DMS114 treated with DMSO at 0.1 percent for 48 hours (cell line): Measurements from ENCODE around the gene PPFIBP1.

Experiments
- DNase-seq: peaks from one replicate; lab custom pipeline; 2025; ENCODE audit not compliant: unreplicated experiment; lab: John Stamatoyannopoulos, UW

Gene PPFIBP1

GRCh38 chr12:27523642-27524493 lies at the start of gene PPFIBP1:
Gene PPFIBP1 (plus strand): TSS chr12:27524206. CDS start chr12:27633397, 109,191 bp downstream.
- DNase-seq, result peak; percentile 95

GRCh38 chr12:27474344-27474743 lies 49.7 kb upstream of the PPFIBP1 start:
- no peak for DNase-seq

GRCh38 chr12:27477049-27477448 lies 47.0 kb upstream of the PPFIBP1 start:
- no peak for DNase-seq

GRCh38 chr12:27478949-27479348 lies 45.1 kb upstream of the PPFIBP1 start:
- no peak for DNase-seq

GRCh38 chr12:27480016-27480415 lies 44.0 kb upstream of the PPFIBP1 start:
- DNase-seq, result no peak

GRCh38 chr12:27486961-27487360 lies 37.0 kb upstream of the PPFIBP1 start:
- no peak for DNase-seq

- no peak for DNase-seq
These were observed 35.5 kb upstream of the PPFIBP1 start for GRCh38 chr12:27488479-27488878.

GRCh38 chr12:27491226-27491625 lies 32.8 kb upstream of the PPFIBP1 start:
- no peak for DNase-seq

- DNase-seq, result no peak
These were observed 30.6 kb upstream of the PPFIBP1 start for GRCh38 chr12:27493260-27493940.

GRCh38 chr12:27497446-27497845 lies 26.6 kb upstream of the PPFIBP1 start:
- DNase-seq, result no peak

GRCh38 chr12:27498149-27498548 lies 25.9 kb upstream of the PPFIBP1 start:
- no peak for DNase-seq

GRCh38 chr12:27498761-27499160 lies 25.2 kb upstream of the PPFIBP1 start:
- no peak for DNase-seq

GRCh38 chr12:27499377-27499776 lies 24.6 kb upstream of the PPFIBP1 start:
- DNase-seq, result no peak

GRCh38 chr12:27500546-27500945 lies 23.5 kb upstream of the PPFIBP1 start:
- DNase-seq, result no peak

- DNase-seq, result no peak
These were observed 22.0 kb upstream of the PPFIBP1 start for GRCh38 chr12:27502021-27502435.

- no peak for DNase-seq
These were observed 19.5 kb upstream of the PPFIBP1 start for GRCh38 chr12:27504507-27504906.

GRCh38 chr12:27505109-27505508 lies 18.9 kb upstream of the PPFIBP1 start:
- DNase-seq, result no peak

GRCh38 chr12:27505761-27506160 lies 18.2 kb upstream of the PPFIBP1 start:
- no peak for DNase-seq

- no peak for DNase-seq
These were observed 17.3 kb upstream of the PPFIBP1 start for GRCh38 chr12:27506645-27507189.

GRCh38 chr12:27508736-27509431 lies 15.1 kb upstream of the PPFIBP1 start:
- DNase-seq, result no peak

- DNase-seq, result no peak
These were observed 12.8 kb upstream of the PPFIBP1 start for GRCh38 chr12:27511031-27511722.
